Measurements from ENCODE around the gene CD80.
"Not testable (repeated sequence)": the region's sequence is repeated elsewhere in the genome, so short reads cannot be mapped to it uniquely, and the experiment has no call there.

Gene CD80

DNA sequence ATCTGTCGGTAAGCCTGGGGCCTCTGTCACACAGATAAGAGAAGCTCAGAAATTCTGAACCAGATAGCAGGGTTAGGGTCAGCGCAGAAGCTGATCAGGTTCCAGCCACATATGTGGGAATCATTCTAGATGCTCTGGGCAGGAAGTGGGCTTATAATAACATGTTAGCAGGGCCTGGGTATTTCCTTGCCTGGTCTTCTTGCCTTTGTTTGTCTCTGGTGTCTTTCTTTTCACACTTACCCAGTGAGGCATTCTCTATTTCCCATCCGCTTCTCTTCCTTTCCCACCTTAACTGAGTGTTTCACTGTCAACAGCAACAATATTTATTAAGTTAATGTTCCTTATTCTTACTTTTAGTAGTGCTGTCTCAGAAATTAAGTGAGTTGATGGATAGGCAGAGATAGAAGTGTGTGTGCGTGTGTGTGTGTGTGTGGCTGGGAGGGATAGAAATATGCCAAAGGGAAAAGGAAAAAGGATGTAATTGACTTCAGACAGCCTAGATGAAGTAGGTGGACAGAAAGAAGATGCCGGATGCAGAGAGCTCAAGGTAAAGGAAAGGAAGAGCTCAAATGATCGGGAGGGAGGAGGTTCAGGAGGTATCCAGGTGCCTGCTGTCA is 40.3 kb upstream of the CD80 start:
- DNase-seq (ENCODE audit: extremely low spot score), result no peak
- TF ChIP-seq, protein P1, sequence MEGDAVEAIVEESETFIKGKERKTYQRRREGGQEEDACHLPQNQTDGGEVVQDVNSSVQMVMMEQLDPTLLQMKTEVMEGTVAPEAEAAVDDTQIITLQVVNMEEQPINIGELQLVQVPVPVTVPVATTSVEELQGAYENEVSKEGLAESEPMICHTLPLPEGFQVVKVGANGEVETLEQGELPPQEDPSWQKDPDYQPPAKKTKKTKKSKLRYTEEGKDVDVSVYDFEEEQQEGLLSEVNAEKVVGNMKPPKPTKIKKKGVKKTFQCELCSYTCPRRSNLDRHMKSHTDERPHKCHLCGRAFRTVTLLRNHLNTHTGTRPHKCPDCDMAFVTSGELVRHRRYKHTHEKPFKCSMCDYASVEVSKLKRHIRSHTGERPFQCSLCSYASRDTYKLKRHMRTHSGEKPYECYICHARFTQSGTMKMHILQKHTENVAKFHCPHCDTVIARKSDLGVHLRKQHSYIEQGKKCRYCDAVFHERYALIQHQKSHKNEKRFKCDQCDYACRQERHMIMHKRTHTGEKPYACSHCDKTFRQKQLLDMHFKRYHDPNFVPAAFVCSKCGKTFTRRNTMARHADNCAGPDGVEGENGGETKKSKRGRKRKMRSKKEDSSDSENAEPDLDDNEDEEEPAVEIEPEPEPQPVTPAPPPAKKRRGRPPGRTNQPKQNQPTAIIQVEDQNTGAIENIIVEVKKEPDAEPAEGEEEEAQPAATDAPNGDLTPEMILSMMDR (IDR thresholded peaks at IDR 0.05; ENCODE audit: control extremely low read depth, extremely low read depth, low read depth, missing control alignments), result no peak
- POLR2A ChIA-PET, result interaction anchor here (1.0 to 1.6 kb wide), 7 partner anchors 18 to 359 kb away, joined by 3 to 7 read pairs (median 4); partner anchors contain the start of gene B4GALT4
- CTCF ChIA-PET, result interaction anchor here (0.9 to 6.3 kb wide), 26 partner anchors 8 to 359 kb away, joined by 3 to 63 read pairs (median 8); partner anchors contain the start of genes ADPRH, B4GALT4 and CD80

DNA sequence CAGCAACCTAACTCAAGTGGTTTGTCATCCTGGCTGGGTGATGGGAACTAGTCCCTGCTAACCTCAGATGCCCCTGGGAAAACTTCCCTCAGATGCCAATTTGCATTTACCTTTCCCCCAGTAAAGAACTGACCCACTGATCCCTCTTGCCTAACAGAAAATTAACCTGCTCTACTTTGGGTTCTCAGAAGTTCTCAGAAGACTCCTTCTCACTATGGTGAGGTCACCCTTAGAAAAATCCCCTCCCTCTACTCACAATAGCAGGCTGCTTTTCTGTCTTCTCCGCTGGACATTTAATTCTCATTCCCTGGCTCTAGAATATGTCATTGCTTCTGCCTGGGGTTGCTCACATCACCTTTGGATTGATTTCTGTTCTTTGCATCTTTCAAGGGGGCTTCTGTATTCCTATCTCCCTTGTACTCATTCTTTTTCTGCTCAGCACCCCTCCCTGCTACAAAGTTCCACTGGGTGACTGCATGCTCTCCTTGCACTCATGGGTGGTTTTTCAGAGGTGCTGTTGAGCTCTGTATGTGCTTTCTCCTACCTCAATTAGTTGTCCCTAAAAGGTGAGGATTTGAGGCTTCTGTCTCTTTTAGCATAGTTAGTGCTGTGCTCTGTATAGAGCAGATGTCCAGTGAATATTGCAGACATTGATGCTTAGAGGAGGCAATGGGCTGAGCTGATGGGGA is 39.1 kb upstream of the CD80 start:
- ChIA-PET CTCF (interaction anchor here (1.0 to 6.3 kb wide), 10 partner anchors 8 to 98 kb away, joined by 3 to 63 read pairs (median 30); partner anchors contain the start of genes ADPRH and CD80), POLR2A (interaction anchor here (1.0 kb wide), 1 partner anchor 17 kb away, joined by 4 read pairs; no protein-coding TSS in a partner anchor)
- TF ChIP-seq, protein P1 (IDR thresholded peaks at IDR 0.05; ENCODE audit: control extremely low read depth, extremely low read depth, low read depth, missing control alignments), result no peak
- DNase-seq (ENCODE audit: extremely low spot score), result peak; percentile 54

DNA sequence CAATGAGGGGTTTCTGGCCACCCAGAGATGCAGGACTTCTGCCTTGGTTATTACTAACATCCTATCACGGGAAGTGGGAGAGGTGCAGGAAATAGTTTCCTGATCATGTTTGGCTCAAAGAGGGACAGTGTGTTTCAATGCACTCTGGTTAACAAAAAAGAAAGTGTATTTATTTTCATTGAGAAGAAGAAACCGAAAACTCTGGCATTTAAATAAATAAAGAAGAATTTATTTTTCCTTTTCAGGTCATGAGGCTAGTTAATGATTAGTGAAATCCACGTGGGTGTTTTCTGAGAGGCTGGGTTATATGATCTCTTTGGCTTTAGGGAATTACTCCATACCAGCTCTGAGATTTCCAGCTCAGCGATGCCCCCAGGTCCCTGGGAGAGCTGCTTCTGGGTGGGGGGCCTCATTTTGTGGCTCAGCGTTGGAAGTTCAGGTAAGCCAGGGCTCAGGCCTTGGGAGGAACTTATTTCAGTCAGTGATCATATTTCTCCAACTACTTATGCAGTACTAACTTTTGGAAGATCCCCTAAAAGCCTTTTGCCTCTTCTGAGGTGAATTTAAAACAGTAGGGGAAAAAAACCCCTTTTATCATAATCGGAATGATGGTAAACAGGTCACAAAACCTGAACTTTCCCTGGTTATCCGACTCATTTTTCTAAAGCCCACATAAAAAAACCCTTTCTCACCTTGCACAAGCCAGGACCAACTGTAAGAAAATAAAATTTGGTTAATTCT is 38.3 kb upstream of the CD80 start, which contains the start of gene PLA1A:
Gene PLA1A, plus strand, starts transcription at position 338 of the 741 bp plus-strand sequence. Its CDS starts 29 bp downstream, at position 367.
- ChIA-PET CTCF (interaction anchor here (1.0 to 6.3 kb wide), 3 partner anchors 7 to 79 kb away, joined by 3 to 63 read pairs (median 8); partner anchors contain the start of gene COX17), POLR2A (no interaction called here)
- TF ChIP-seq, protein P1 (IDR thresholded peaks at IDR 0.05; ENCODE audit: control extremely low read depth, extremely low read depth, low read depth, missing control alignments), result no peak
- DNase-seq (ENCODE audit: extremely low spot score), result no peak

DNA sequence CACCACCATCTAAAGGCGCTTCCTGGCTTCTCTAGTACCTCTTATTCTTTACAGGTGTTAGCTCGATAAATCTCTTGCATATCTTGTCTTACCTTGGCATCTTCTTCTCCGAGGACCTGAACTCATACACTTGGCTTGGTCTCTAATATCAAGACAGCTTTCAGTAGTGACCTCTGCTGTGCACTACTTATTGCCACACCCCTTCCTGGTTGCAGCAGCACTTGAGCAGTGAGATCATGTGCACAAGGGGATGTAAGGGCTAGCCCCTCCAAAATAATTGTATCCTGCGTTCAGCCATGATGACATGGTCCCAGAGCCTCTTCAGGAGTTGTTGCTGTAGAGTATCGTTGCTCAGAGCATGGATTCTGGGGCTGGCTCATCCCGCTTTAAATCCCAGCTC is 37.0 kb upstream of the CD80 start:
- ChIA-PET POLR2A (interaction anchor here (1.1 to 1.6 kb wide), 2 partner anchors 17 to 31 kb away, joined by 4 to 5 read pairs; partner anchors contain the start of gene ADPRH), CTCF (interaction anchor here (0.7 to 2.6 kb wide), 10 partner anchors 9 to 96 kb away, joined by 3 to 17 read pairs (median 6); partner anchors contain the start of genes ADPRH and CD80)
- DNase-seq (ENCODE audit: extremely low spot score), result no peak
- TF ChIP-seq, protein P1 (IDR thresholded peaks at IDR 0.05; ENCODE audit: control extremely low read depth, extremely low read depth, low read depth, missing control alignments), result no peak

DNA sequence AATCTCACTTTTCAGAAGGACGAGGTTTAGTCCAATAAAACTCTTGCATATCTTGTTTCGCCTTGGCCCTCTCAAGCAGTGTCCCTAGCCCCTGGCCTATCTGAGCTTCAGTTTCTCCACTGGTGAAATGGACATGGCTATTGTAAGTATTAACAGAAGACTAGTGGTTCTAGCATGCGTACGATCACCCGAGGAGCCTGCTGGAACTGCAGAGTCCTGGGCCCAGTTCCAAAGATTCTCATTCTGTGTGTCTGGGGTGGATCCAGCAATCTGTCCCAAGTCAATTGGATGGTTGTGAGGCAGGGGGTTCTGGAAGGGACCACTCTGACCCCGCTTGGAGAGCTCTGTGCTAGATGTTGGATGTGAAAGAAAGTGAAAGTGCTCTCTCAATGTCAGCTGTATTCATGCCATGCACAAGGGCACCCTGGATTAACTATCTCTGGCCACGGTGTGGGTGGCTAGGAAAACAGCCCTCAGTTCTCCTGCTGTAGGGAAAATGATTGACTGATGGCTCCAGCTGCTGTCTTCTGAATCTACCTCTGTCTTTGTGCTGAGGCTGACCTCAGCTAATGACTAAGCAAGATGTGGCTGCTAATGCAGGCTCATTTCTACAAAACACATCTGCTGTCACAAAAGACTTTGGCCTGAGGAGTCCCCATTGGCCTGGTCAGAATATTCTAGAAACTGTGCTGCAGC is 36.4 kb upstream of the CD80 start:
- TF ChIP-seq, protein P1 (IDR thresholded peaks at IDR 0.05; ENCODE audit: control extremely low read depth, extremely low read depth, low read depth, missing control alignments), result no peak
- ChIA-PET CTCF (interaction anchor here (0.7 to 2.6 kb wide), 10 partner anchors 8 to 96 kb away, joined by 3 to 17 read pairs (median 6); partner anchors contain the start of genes ADPRH and CD80), POLR2A (interaction anchor here (0.8 to 1.6 kb wide), 3 partner anchors 16 to 38 kb away, joined by 3 to 5 read pairs (median 4); partner anchors contain the start of gene ADPRH)
- no peak for DNase-seq (ENCODE audit: extremely low spot score)

DNA sequence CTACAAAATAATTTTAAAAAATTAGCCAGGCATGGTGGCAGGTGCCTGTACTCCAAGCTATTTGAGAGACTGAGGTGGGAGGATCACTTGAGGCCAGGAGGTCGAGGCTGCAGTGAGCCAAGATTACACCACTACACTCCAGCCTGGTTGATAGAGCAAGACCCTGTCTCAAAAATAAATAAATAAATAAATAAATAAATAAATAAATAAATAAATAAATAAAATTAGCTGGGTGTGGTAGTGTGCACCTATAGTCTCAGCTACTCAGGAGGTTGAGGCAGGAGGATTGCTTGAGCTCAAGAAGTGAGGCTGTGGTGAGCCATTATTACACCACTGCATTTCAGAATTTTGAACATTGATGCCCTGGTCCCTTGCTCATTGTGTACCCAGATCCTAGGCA is 35.5 kb upstream of the CD80 start:
- CTCF ChIA-PET, result interaction anchor here (1.7 to 2.6 kb wide), 3 partner anchors 13 to 35 kb away, joined by 7 to 17 read pairs (median 12); partner anchors contain the start of genes ADPRH and CD80
- POLR2A ChIA-PET, result interaction anchor here (1.6 kb wide), 1 partner anchor 15 kb away, joined by 5 read pairs; the partner anchor contains the start of gene ADPRH
- DNase-seq (ENCODE audit: extremely low spot score), result not testable (repeated sequence)

All from GM10248 (cell line).